ENCODE measurements around the gene RASSF8. TPM values are rescaled to one million over a fixed set of nuclear protein-coding genes. Genes with fewer than 3 reads are reported as not detected.

The RASSF8 gene
- total RNA-seq, 4 donors from 2014 or later = 40.1 to 66.1 (median 48.2) TPM

GRCh38 chr12:25962932-25963525, 4.5 kb downstream of the RASSF8 start:
- TF ChIP-seq, protein P1, sequence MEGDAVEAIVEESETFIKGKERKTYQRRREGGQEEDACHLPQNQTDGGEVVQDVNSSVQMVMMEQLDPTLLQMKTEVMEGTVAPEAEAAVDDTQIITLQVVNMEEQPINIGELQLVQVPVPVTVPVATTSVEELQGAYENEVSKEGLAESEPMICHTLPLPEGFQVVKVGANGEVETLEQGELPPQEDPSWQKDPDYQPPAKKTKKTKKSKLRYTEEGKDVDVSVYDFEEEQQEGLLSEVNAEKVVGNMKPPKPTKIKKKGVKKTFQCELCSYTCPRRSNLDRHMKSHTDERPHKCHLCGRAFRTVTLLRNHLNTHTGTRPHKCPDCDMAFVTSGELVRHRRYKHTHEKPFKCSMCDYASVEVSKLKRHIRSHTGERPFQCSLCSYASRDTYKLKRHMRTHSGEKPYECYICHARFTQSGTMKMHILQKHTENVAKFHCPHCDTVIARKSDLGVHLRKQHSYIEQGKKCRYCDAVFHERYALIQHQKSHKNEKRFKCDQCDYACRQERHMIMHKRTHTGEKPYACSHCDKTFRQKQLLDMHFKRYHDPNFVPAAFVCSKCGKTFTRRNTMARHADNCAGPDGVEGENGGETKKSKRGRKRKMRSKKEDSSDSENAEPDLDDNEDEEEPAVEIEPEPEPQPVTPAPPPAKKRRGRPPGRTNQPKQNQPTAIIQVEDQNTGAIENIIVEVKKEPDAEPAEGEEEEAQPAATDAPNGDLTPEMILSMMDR (IDR thresholded peaks at IDR 0.05; ENCODE audit: low read depth) = no peak

GRCh38 chr12:25965682-25966081, 7.2 kb downstream of the RASSF8 start:
- TF ChIP-seq, protein P1 (IDR thresholded peaks at IDR 0.05; ENCODE audit: low read depth) = no peak

DNA sequence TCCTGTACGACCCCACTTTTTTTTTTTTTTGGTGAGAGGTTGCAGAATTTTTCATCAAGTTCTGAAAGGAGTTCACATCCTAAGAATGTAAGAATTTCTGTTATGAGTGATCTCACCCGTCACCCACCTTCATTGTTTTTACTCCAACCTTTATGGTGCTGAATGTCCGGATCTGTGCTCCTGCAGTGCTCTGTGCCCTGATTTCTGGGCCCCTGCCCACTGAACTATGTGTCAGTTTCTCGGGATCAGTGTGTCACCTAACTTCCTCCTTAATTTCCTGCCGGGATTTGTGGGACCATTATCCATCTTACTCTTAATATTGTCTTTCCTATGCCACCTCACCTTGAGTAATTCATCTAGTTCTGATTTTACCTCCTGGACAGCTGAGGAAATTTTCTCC, 11.6 kb downstream of the RASSF8 start:
- TF ChIP-seq, protein P1 (IDR thresholded peaks at IDR 0.05; ENCODE audit: low read depth) = no peak

DNA sequence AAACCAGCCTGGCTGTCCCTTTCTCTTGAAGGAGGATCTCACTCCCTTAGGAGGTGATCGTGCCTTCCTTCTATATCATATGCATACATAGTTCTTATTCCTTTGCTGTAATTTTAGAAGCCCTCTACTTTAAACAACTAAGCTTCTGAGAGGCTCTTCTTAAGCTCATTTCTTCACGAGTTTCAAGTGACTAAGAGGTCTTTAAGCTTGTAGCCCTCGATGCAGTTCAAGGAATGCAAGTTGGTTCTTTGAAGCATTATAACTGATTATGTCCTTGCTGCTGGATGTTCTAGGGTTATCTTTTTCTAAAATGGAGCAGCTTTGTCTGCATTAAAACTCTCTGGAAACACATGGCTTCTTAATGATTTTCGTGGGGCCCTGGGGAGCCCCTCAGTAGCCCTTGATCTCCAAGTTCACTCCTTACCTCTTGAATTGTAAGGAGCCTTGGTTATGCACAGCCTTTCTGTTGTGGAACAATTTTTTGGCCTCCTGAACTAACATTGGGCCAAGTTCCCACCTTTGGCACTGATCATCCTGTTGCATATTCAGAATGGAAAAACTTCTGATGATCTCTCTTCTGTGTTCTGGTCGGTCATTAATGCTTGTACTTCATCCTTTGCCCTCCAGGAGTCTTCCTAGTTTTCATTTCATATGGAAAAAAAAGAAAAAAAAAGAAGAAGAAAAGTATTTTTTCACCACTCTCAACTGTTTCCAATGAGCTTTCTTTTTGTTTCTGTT, 12.6 kb downstream of the RASSF8 start:
- TF ChIP-seq, protein P1 (IDR thresholded peaks at IDR 0.05; ENCODE audit: low read depth) = no peak

GRCh38 chr12:25971654-25972041, 13.2 kb downstream of the RASSF8 start:
- TF ChIP-seq, protein P1 (IDR thresholded peaks at IDR 0.05; ENCODE audit: low read depth) = no peak

GRCh38 chr12:25972783-25973182, 14.3 kb downstream of the RASSF8 start:
- TF ChIP-seq, protein P1 (IDR thresholded peaks at IDR 0.05; ENCODE audit: low read depth) = no peak

- TF ChIP-seq, protein P1 (IDR thresholded peaks at IDR 0.05; ENCODE audit: low read depth) = no peak
These were observed 16.7 kb downstream of the RASSF8 start for GRCh38 chr12:25975179-25975578.
